Cardiac muscle cell (in vitro differentiated cells and primary cell): Measurements from ENCODE around the gene CHRND. TPM values are rescaled to one million over a fixed set of nuclear protein-coding genes. Genes with fewer than 3 reads are reported as not detected.
"Not testable (repeated sequence)": the region's sequence is repeated elsewhere in the genome, so short reads cannot be mapped to it uniquely, and the experiment has no call there.

Experiments
- DNase-seq, 2 donors: peaks; one replicate each; pipeline versions ENCODE4 v3.0.0 to v3.0.0-alpha.2; 2010 to 2017; ENCODE audit warnings: low read depth in 1 of 2, low spot score in 1 of 2
- H3K27ac ChIP-seq: fragments of 200-600 bp; sonication (generic); 2 replicates; pipeline ENCODE4 v1.5.1; 2016
- H3K27me3 ChIP-seq: fragments of 200-600 bp; sonication (generic); 2 replicates; pipeline ENCODE4 v1.6.0; 2016; ENCODE audit warnings: control low read depth
- H3K36me3 ChIP-seq: fragments of 200-600 bp; sonication (generic); 2 replicates; pipeline ENCODE4 v1.5.1; 2016; ENCODE audit warnings: control low read depth
- H3K4me1 ChIP-seq: fragments of 200-600 bp; sonication (generic); 2 replicates; pipeline ENCODE4 v1.8.1; 2017; ENCODE audit warnings: low read depth, mild to moderate bottlenecking, mixed run types
- H3K4me3 ChIP-seq: fragments of 200-600 bp; sonication (generic); 2 replicates; pipeline ENCODE4 v1.5.1; 2016; ENCODE audit warnings: mild to moderate bottlenecking
- H3K9me3 ChIP-seq: fragments of 200-600 bp; sonication (generic); 2 replicates; pipeline ENCODE4 v1.5.1; 2017; ENCODE audit warnings: low read depth, mild to moderate bottlenecking, control low read depth
- CTCF ChIP-seq: IDR thresholded peaks from 2 replicates; pipeline ENCODE4 v1.5.1; 2012; ENCODE audit warnings: low read depth, mild to moderate bottlenecking, low read length
- polyA plus RNA-seq: library from polyadenylated mRNA; unstranded; fragments of >200 nt; fragmentation: Nextera tagmentation; extraction: Ambion mirVana; gene quantifications from 2 replicates; pipeline ENCODE4 v1.2.1, GENCODE V29; 2016
- total RNA-seq: library from RNA; depleted of rRNA; stranded (reverse); fragments of >200 nt; gene quantifications from 2 replicates; pipeline ENCODE4 v1.2.3, GENCODE V29; 2016

Gene CHRND
- total and polyA plus RNA-seq, 2 experiments from 2014 or later: 0.05 to 0.09 TPM

GRCh38 chr2:232532419-232532818 is 6.5 kb downstream of the CHRND start:
- H3K4me1 ChIP-seq: no peaks in the 10 kb centered on the region
- H3K4me3 ChIP-seq: no peak overlapping the region
- no peak overlapping the region for H3K27ac ChIP-seq
- H3K36me3 ChIP-seq: no peaks in the 10 kb centered on the region
- H3K27me3 ChIP-seq: no peaks in the 10 kb centered on the region
- DNase-seq: peak in 1 of 2 donors; percentile 40
- no peak for TF ChIP-seq CTCF
- no peaks in the 10 kb centered on the region for H3K9me3 ChIP-seq

- not testable (repeated sequence) for H3K27ac ChIP-seq, H3K4me3 ChIP-seq, H3K36me3 ChIP-seq, H3K27me3 ChIP-seq, H3K4me1 ChIP-seq, H3K9me3 ChIP-seq, DNase-seq
Observed at GRCh38 chr2:232532821-232533220, 6.9 kb downstream of the CHRND start.

GRCh38 chr2:232533944-232534710 is 8.2 kb downstream of the CHRND start:
- peak in 1 of 2 donors; percentile 59 for DNase-seq
- Histone ChIP-seq H3K4me3 (no peak overlapping the region), H3K4me1 (peaks cover under 1% of the 10 kb centered on the region), H3K27ac (no peak overlapping the region), H3K27me3 (no peaks in the 10 kb centered on the region), H3K9me3 (no peaks in the 10 kb centered on the region), H3K36me3 (no peaks in the 10 kb centered on the region)
- no peak for TF ChIP-seq CTCF

GRCh38 chr2:232534940-232535651 is 9.1 kb downstream of the CHRND start:
- DNase-seq: no peak
- peaks cover 10% of the 10 kb centered on the region for H3K4me1 ChIP-seq
- TF ChIP-seq CTCF: no peak
- H3K9me3 ChIP-seq: no peaks in the 10 kb centered on the region
- H3K36me3 ChIP-seq: no peaks in the 10 kb centered on the region
- no peaks in the 10 kb centered on the region for H3K27me3 ChIP-seq
- H3K4me3 ChIP-seq: no peak overlapping the region
- no peak overlapping the region for H3K27ac ChIP-seq

GRCh38 chr2:232535761-232536530 is 10.0 kb downstream of the CHRND start:
- Histone ChIP-seq H3K36me3 (no peaks in the 10 kb centered on the region), H3K4me1 (peaks cover 10% of the 10 kb centered on the region), H3K27me3 (no peaks in the 10 kb centered on the region), H3K27ac (no peak overlapping the region), H3K4me3 (no peak overlapping the region), H3K9me3 (no peaks in the 10 kb centered on the region)
- TF ChIP-seq CTCF: no peak
- no peak for DNase-seq
